HG03565 (cell line): ENCODE data around the gene PRRG4.
"Not testable (repeated sequence)": the region's sequence is repeated elsewhere in the genome, so short reads cannot be mapped to it uniquely, and the experiment has no call there.

Experiments
- ATAC-seq: cut with Tn5 transposase; IDR thresholded peaks from one replicate; pipeline ENCODE4 v1.9.1; 2021; ENCODE audit warnings: mild to moderate bottlenecking, moderate library complexity; ENCODE audit not compliant: unreplicated experiment

PRRG4 gene

GRCh38 chr11:32829680-32830412, at the start of gene PRRG4:
Gene PRRG4, plus strand, starts transcription at chr11:32829927. Its CDS starts 603 bp downstream, at chr11:32830530.
- ATAC-seq = peak; percentile 66

GRCh38 chr11:32780839-32781238, 48.9 kb upstream of the PRRG4 start:
- not testable (repeated sequence) for ATAC-seq

GRCh38 chr11:32781721-32782120, 48.0 kb upstream of the PRRG4 start:
- ATAC-seq = no peak

GRCh38 chr11:32785262-32785661, 44.5 kb upstream of the PRRG4 start:
- no peak for ATAC-seq

- no peak for ATAC-seq
Measured at GRCh38 chr11:32786811-32787210, 42.9 kb upstream of the PRRG4 start.

- ATAC-seq = no peak
Measured at GRCh38 chr11:32790916-32791315, 38.8 kb upstream of the PRRG4 start.

GRCh38 chr11:32792111-32792947, 37.4 kb upstream of the PRRG4 start:
- ATAC-seq = no peak

- no peak for ATAC-seq
Measured at GRCh38 chr11:32792948-32793475, 36.7 kb upstream of the PRRG4 start.

GRCh38 chr11:32794439-32794838, 35.3 kb upstream of the PRRG4 start, which contains the start of gene CCDC73:
Gene CCDC73, minus strand, starts transcription at chr11:32794662. Its CDS starts 34,419 bp downstream, at chr11:32760243.
- no peak for ATAC-seq

GRCh38 chr11:32796425-32796824, 33.3 kb upstream of the PRRG4 start:
- ATAC-seq = no peak

- peak; percentile 95 for ATAC-seq
Measured at GRCh38 chr11:32809313-32809712, 20.4 kb upstream of the PRRG4 start.

- no peak for ATAC-seq
Measured at GRCh38 chr11:32817181-32817851, 12.4 kb upstream of the PRRG4 start.

GRCh38 chr11:32817852-32818183, 11.9 kb upstream of the PRRG4 start:
- ATAC-seq = no peak

- no peak for ATAC-seq
Measured at GRCh38 chr11:32819187-32819586, 10.5 kb upstream of the PRRG4 start.

GRCh38 chr11:32820497-32820896, 9.2 kb upstream of the PRRG4 start:
- ATAC-seq = no peak

GRCh38 chr11:32821517-32821916, 8.2 kb upstream of the PRRG4 start:
- no peak for ATAC-seq

- ATAC-seq = no peak
Measured at GRCh38 chr11:32821917-32822560, 7.7 kb upstream of the PRRG4 start.

- ATAC-seq = not testable (repeated sequence)
Measured at GRCh38 chr11:32823617-32824016, 6.1 kb upstream of the PRRG4 start.

- ATAC-seq = no peak
Measured at GRCh38 chr11:32826113-32826512, 3.6 kb upstream of the PRRG4 start.

GRCh38 chr11:32827276-32827675, 2.5 kb upstream of the PRRG4 start:
- ATAC-seq = no peak

- ATAC-seq = peak; percentile 48
Measured at GRCh38 chr11:32829157-32829679, 509 bp upstream of the PRRG4 start.
